Adipocyte (in vitro differentiated cells): ENCODE measurements around the gene PTPN21.
"Not testable (repeated sequence)": the region's sequence is repeated elsewhere in the genome, so short reads cannot be mapped to it uniquely, and the experiment has no call there.

ENCODE experiments used
- DNase-seq: peaks from one replicate; pipeline ENCODE4 v3.0.0-alpha.2; 2015; ENCODE audit warnings: low read depth
- H3K27me3 ChIP-seq: replicated peaks from 2 replicates; pipeline ENCODE4 v1.7.0; 2013; ENCODE audit warnings: mild to moderate bottlenecking, low read length, moderate library complexity; ENCODE audit not compliant: control insufficient read depth, insufficient read depth
- H3K36me3 ChIP-seq: 2 replicates; pipeline ENCODE4 v1.7.0; 2013; ENCODE audit warnings: low read length, mild to moderate bottlenecking, moderate library complexity; ENCODE audit not compliant: control insufficient read depth, insufficient read depth, severe bottlenecking
- H3K4me1 ChIP-seq: 2 replicates; pipeline ENCODE4 v1.7.0; 2013; ENCODE audit warnings: mild to moderate bottlenecking, low read length, moderate library complexity; ENCODE audit not compliant: control insufficient read depth, insufficient read depth
- H3K4me3 ChIP-seq: 2 replicates; pipeline ENCODE4 v1.7.0; 2013; ENCODE audit warnings: mild to moderate bottlenecking, low read length, moderate library complexity
- H3K9ac ChIP-seq: 2 replicates; pipeline ENCODE4 v1.7.0; 2013; ENCODE audit warnings: mild to moderate bottlenecking, low read length, moderate library complexity
- H3K9me3 ChIP-seq: 2 replicates; pipeline ENCODE4 v1.7.0; 2013; ENCODE audit warnings: mild to moderate bottlenecking, low read length, moderate library complexity; ENCODE audit not compliant: control insufficient read depth

PTPN21 gene

DNA sequence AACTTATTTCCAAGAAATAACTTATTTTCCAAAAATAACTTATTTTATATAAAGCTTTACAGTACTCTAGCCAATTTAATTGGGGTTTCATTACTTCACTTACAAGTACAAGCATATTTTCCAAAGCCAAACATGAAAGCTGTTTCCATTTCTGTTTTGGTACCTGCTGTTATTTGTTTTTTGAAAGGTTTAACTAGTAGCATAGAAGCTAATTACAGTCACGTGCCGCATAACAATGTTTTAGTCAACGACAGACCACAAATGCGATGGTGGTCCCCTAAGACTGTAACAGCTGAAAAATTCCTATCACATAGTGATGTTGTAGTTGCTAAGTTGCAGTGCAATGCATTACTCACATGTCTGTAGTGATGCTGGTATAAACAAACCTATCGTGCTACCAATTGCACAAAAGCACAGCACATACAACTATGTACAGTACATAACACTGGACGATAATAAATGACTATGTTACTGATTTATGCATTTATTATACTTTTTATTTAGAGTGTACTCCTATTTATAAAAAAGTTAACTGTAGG is 21.7 kb downstream of the PTPN21 start:
- Histone ChIP-seq H3K4me1 (peaks cover 7% of the 10 kb centered on the region), H3K36me3 (peaks cover 12% of the 10 kb centered on the region), H3K27me3 (no peaks in the 10 kb centered on the region), H3K9me3 (peaks cover 8% of the 10 kb centered on the region), H3K4me3 (no peak overlapping the region), H3K9ac (no peak overlapping the region)
- no peak for DNase-seq

DNA sequence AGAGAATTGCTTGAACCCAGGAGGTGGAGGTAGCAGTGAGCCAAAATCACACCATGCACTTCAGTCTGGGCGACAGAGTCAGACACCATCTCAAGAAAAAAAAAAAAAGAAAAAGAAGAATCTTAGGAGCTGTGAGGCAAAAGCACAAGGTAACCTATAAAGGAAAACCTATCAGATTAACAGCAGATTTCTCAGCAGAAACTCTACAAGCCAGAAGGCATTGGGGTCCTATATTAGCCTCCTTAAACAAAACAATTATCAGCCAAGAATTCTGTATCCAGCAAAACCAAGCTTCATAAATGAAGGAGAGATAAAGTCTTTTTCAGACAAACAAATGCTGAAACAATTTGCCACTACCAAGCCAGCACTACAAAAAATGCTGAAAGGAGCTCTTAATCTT is 24.9 kb downstream of the PTPN21 start:
- DNase-seq, H3K4me3 ChIP-seq, H3K4me1 ChIP-seq, H3K27me3 ChIP-seq, H3K9ac ChIP-seq, H3K36me3 ChIP-seq, H3K9me3 ChIP-seq: not testable (repeated sequence)

- peaks cover 6% of the 10 kb centered on the region for H3K36me3 ChIP-seq
- no peak overlapping the region for H3K9ac ChIP-seq
- H3K9me3 ChIP-seq: no peaks in the 10 kb centered on the region
- no peak overlapping the region for H3K4me3 ChIP-seq
- peak; percentile 12 for DNase-seq
- peaks cover 7% of the 10 kb centered on the region for H3K4me1 ChIP-seq
- H3K27me3 ChIP-seq: no peaks in the 10 kb centered on the region
Observed at GRCh38 chr14:88522393-88522792, 32.4 kb downstream of the PTPN21 start.

GRCh38 chr14:88521818-88522217 is 33.0 kb downstream of the PTPN21 start:
- H3K9ac ChIP-seq: no peak overlapping the region
- H3K4me3 ChIP-seq: no peak overlapping the region

GRCh38 chr14:88519907-88520306 is 34.9 kb downstream of the PTPN21 start:
- no peak for DNase-seq
- Histone ChIP-seq H3K27me3 (no peaks in the 10 kb centered on the region), H3K9me3 (no peaks in the 10 kb centered on the region), H3K36me3 (peaks cover 7% of the 10 kb centered on the region), H3K9ac (no peak overlapping the region), H3K4me1 (peaks cover 12% of the 10 kb centered on the region), H3K4me3 (no peak overlapping the region)

More at GRCh38 chr14:88521818-88522217, 33.0 kb downstream of the PTPN21 start:
- no peaks in the 10 kb centered on the region for H3K27me3 ChIP-seq
- H3K36me3 ChIP-seq: peaks cover 6% of the 10 kb centered on the region
- no peaks in the 10 kb centered on the region for H3K9me3 ChIP-seq
- peak; percentile 47 for DNase-seq
- peaks cover 11% of the 10 kb centered on the region for H3K4me1 ChIP-seq

- H3K9me3 ChIP-seq: no peaks in the 10 kb centered on the region
- no peaks in the 10 kb centered on the region for H3K27me3 ChIP-seq
- no peak overlapping the region for H3K9ac ChIP-seq
- peaks cover 12% of the 10 kb centered on the region for H3K4me1 ChIP-seq
- peaks cover 15% of the 10 kb centered on the region for H3K36me3 ChIP-seq
- no peak overlapping the region for H3K4me3 ChIP-seq
- peak; percentile 57 for DNase-seq
Observed at GRCh38 chr14:88518592-88519512, 36.0 kb downstream of the PTPN21 start.

DNA sequence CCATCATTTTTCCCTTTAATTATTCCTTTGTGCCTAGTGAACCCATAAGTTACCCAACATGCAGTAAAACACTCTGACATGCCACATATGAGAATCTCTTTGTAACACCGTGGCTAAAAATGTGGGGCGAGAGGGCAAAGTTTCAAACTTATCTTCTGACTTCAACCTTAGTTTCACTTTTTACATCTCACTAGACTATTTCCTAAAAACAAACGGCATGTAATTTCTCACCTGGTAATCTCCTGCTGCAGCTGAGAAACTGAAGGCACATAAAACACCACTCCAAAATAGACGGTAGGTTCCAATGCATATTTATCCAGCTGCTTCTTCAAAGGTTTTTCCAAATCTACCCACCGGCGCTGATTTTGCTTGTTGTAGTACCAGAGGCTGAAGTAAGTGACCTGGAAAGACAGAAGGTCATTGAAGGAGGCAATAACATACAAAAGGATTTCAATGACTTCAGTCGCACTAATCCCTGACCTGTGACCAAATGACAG is 37.9 kb downstream of the PTPN21 start:
- H3K36me3 ChIP-seq: peaks cover 26% of the 10 kb centered on the region
- H3K9ac ChIP-seq: no peak overlapping the region
- no peak overlapping the region for H3K4me3 ChIP-seq
- H3K9me3 ChIP-seq: no peaks in the 10 kb centered on the region
- H3K27me3 ChIP-seq: no peaks in the 10 kb centered on the region
- peaks cover 12% of the 10 kb centered on the region for H3K4me1 ChIP-seq
- no peak for DNase-seq

GRCh38 chr14:88515499-88516221 is 39.1 kb downstream of the PTPN21 start:
- Histone ChIP-seq H3K9me3 (no peaks in the 10 kb centered on the region), H3K4me1 (peaks cover 12% of the 10 kb centered on the region), H3K9ac (no peak overlapping the region), H3K36me3 (peaks cover 26% of the 10 kb centered on the region), H3K27me3 (no peaks in the 10 kb centered on the region), H3K4me3 (no peak overlapping the region)
- no peak for DNase-seq

- no peaks in the 10 kb centered on the region for H3K27me3 ChIP-seq
- H3K36me3 ChIP-seq: peaks cover 42% of the 10 kb centered on the region
Observed at GRCh38 chr14:88507208-88507607, 47.6 kb downstream of the PTPN21 start.

DNA sequence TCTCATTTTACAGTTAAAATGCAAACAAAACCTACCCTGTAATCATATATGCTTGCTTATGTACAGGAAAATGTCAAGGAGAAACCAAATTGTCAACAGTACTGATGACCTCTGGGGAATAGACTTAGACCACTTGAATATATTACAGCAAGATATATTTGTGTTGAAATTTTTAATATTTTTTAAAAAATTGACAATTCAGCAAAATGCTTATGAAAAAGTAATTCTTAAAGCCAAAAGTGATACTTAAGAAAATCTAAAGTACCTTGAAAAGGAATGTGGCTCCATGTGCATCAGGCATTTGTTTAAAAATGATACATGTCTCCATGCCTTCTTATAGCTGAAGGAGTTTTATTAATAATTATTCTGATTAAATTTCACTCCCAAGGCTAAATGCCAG is 49.2 kb downstream of the PTPN21 start:
- Histone ChIP-seq H3K9ac (no peak overlapping the region), H3K27me3 (no peaks in the 10 kb centered on the region), H3K4me3 (no peak overlapping the region), H3K4me1 (no peaks in the 10 kb centered on the region), H3K9me3 (no peaks in the 10 kb centered on the region), H3K36me3 (peaks cover 58% of the 10 kb centered on the region)
- DNase-seq: no peak

More at GRCh38 chr14:88507208-88507607, 47.6 kb downstream of the PTPN21 start:
- Histone ChIP-seq H3K4me3 (no peak overlapping the region), H3K9me3 (no peaks in the 10 kb centered on the region), H3K9ac (no peak overlapping the region), H3K4me1 (no peaks in the 10 kb centered on the region)
- no peak for DNase-seq

GRCh38 chr14:88504602-88505001 is 50.2 kb downstream of the PTPN21 start:
- Histone ChIP-seq H3K36me3 (peaks cover 68% of the 10 kb centered on the region), H3K27me3 (no peaks in the 10 kb centered on the region), H3K4me3 (no peak overlapping the region), H3K9ac (no peak overlapping the region), H3K4me1 (no peaks in the 10 kb centered on the region), H3K9me3 (no peaks in the 10 kb centered on the region)
- no peak for DNase-seq
